ENCODE results near the gene ARNT2.

Gene ARNT2

GRCh38 chr15:80433836-80434235 lies 29.7 kb downstream of the ARNT2 start:
- no peak overlapping the region for H4K91ac ChIP-seq (ENCODE audit: low read length)
- no peak overlapping the region for H2AFZ ChIP-seq (ENCODE audit: low read depth, low read length)
- H3K9me3 ChIP-seq (ENCODE audit: control insufficient read depth, low read length), result no peaks in the 10 kb centered on the region
- no peak overlapping the region for H3K9ac ChIP-seq (ENCODE audit: low read length)
- no peak overlapping the region for H2BK120ac ChIP-seq (ENCODE audit: low read depth, low read length)
- no peak overlapping the region for H3K18ac ChIP-seq (ENCODE audit: low read depth in 1 of 2, low read length in 2 of 2)
- peaks cover 0 to 29% of the 10 kb centered on the region in 2 experiments for H3K27me3 ChIP-seq (ENCODE audit: control insufficient read depth in 1 of 2, insufficient read depth in 1 of 2, low read length in 2 of 2)
- H3K36me3 ChIP-seq (ENCODE audit: control insufficient read depth in 1 of 2, insufficient read depth in 2 of 2, low read depth in 1 of 2, low read length in 2 of 2), result no peaks in the 10 kb centered on the region
- peak overlapping the region; percentile 26 for H3K27ac ChIP-seq (ENCODE audit: low read length, poor library complexity, severe bottlenecking)
- H2BK15ac ChIP-seq (ENCODE audit: low read depth, poor library complexity, severe bottlenecking), result no peak overlapping the region
- no peak overlapping the region for H2AK5ac ChIP-seq (ENCODE audit: low read length, severe bottlenecking)
- H2BK5ac ChIP-seq (ENCODE audit: low read depth, low read length, poor library complexity, severe bottlenecking), result no peak overlapping the region
- no peak overlapping the region for H3K4me3 ChIP-seq (ENCODE audit: insufficient read depth in 1 of 2, low read depth in 1 of 2, low read length in 2 of 2)
- no peak overlapping the region for H2BK12ac ChIP-seq (ENCODE audit: low read length in 2 of 2)
- no peak overlapping the region for H4K8ac ChIP-seq (ENCODE audit: low read length)
- peak; percentile 15 for DNase-seq
- H3K4me2 ChIP-seq (ENCODE audit: low read length, poor library complexity, severe bottlenecking), result no peak overlapping the region
- peaks cover 38% of the 10 kb centered on the region for H3K79me1 ChIP-seq (replicated peaks; ENCODE audit: low read length, poor library complexity, severe bottlenecking)
- no peak overlapping the region for H3K14ac ChIP-seq (ENCODE audit: low read length in 2 of 2)
- no peak overlapping the region for H3K4ac ChIP-seq (ENCODE audit: low read depth in 1 of 2, low read length in 2 of 2)
- WGBS, result 59% methylated on average over 5 of the region's 5 CpGs
- peaks cover 31% of the 10 kb centered on the region for H3K4me1 ChIP-seq (ENCODE audit: control insufficient read depth, insufficient read depth, low read depth, low read length)
- H3K23ac ChIP-seq (ENCODE audit: low read length in 2 of 2), result peak overlapping the region in 1 of 2 experiments; percentile 19

- DNase-seq, result no peak
- WGBS, result 91% methylated on average over 13 of the region's 13 CpGs
- no peak overlapping the region for H4K91ac ChIP-seq (ENCODE audit: low read length)
- H2BK5ac ChIP-seq (ENCODE audit: low read depth, low read length, poor library complexity, severe bottlenecking), result no peak overlapping the region
- no peak overlapping the region for H2BK15ac ChIP-seq (ENCODE audit: low read depth, poor library complexity, severe bottlenecking)
- no peak overlapping the region for H2BK12ac ChIP-seq (ENCODE audit: low read length in 2 of 2)
- no peaks in the 10 kb centered on the region for H3K36me3 ChIP-seq (ENCODE audit: control insufficient read depth in 1 of 2, insufficient read depth in 2 of 2, low read depth in 1 of 2, low read length in 2 of 2)
- peak overlapping the region; percentile 70 for H2AK5ac ChIP-seq (ENCODE audit: low read length, severe bottlenecking)
- no peak overlapping the region for H2BK120ac ChIP-seq (ENCODE audit: low read depth, low read length)
- no peak overlapping the region for H3K9ac ChIP-seq (ENCODE audit: low read length)
- H3K27ac ChIP-seq (ENCODE audit: low read length, poor library complexity, severe bottlenecking), result no peak overlapping the region
- H3K27me3 ChIP-seq (ENCODE audit: control insufficient read depth in 1 of 2, insufficient read depth in 1 of 2, low read length in 2 of 2), result peaks cover 0 to 19% of the 10 kb centered on the region in 2 experiments
- H3K4me3 ChIP-seq (ENCODE audit: insufficient read depth in 1 of 2, low read depth in 1 of 2, low read length in 2 of 2), result no peak overlapping the region
- H3K23ac ChIP-seq (ENCODE audit: low read length in 2 of 2), result no peak overlapping the region
- no peak overlapping the region for H2AFZ ChIP-seq (ENCODE audit: low read depth, low read length)
- H3K4ac ChIP-seq (ENCODE audit: low read depth in 1 of 2, low read length in 2 of 2), result no peak overlapping the region
- peaks cover 31% of the 10 kb centered on the region for H3K4me1 ChIP-seq (ENCODE audit: control insufficient read depth, insufficient read depth, low read depth, low read length)
- peaks cover 32% of the 10 kb centered on the region for H3K79me1 ChIP-seq (replicated peaks; ENCODE audit: low read length, poor library complexity, severe bottlenecking)
- H3K4me2 ChIP-seq (ENCODE audit: low read length, poor library complexity, severe bottlenecking), result no peak overlapping the region
- H3K9me3 ChIP-seq (ENCODE audit: control insufficient read depth, low read length), result no peaks in the 10 kb centered on the region
- H3K18ac ChIP-seq (ENCODE audit: low read depth in 1 of 2, low read length in 2 of 2), result no peak overlapping the region
- H4K8ac ChIP-seq (ENCODE audit: low read length), result no peak overlapping the region
- H3K14ac ChIP-seq (ENCODE audit: low read length in 2 of 2), result no peak overlapping the region
Observed at GRCh38 chr15:80434926-80435720, 30.9 kb downstream of the ARNT2 start.

- no peak overlapping the region for H4K91ac ChIP-seq (ENCODE audit: low read length)
- no peak overlapping the region for H2AFZ ChIP-seq (ENCODE audit: low read depth, low read length)
- H2BK15ac ChIP-seq (ENCODE audit: low read depth, poor library complexity, severe bottlenecking), result no peak overlapping the region
- H3K4ac ChIP-seq (ENCODE audit: low read depth in 1 of 2, low read length in 2 of 2), result no peak overlapping the region
- no peak overlapping the region for H3K18ac ChIP-seq (ENCODE audit: low read depth in 1 of 2, low read length in 2 of 2)
- no peaks in the 10 kb centered on the region for H3K9me3 ChIP-seq (ENCODE audit: control insufficient read depth, low read length)
- no peak overlapping the region for H3K14ac ChIP-seq (ENCODE audit: low read length in 2 of 2)
- DNase-seq, result peak; percentile 26
- no peak overlapping the region for H2BK120ac ChIP-seq (ENCODE audit: low read depth, low read length)
- H3K4me2 ChIP-seq (ENCODE audit: low read length, poor library complexity, severe bottlenecking), result no peak overlapping the region
- no peak overlapping the region for H3K4me3 ChIP-seq (ENCODE audit: insufficient read depth in 1 of 2, low read depth in 1 of 2, low read length in 2 of 2)
- H3K27ac ChIP-seq (ENCODE audit: low read length, poor library complexity, severe bottlenecking), result peak overlapping the region; percentile 81
- 78% methylated on average over 13 of the region's 13 CpGs for WGBS
- H2AK5ac ChIP-seq (ENCODE audit: low read length, severe bottlenecking), result peak overlapping the region; percentile 24
- peaks cover 0 to 15% of the 10 kb centered on the region in 2 experiments for H3K27me3 ChIP-seq (ENCODE audit: control insufficient read depth in 1 of 2, insufficient read depth in 1 of 2, low read length in 2 of 2)
- no peak overlapping the region for H3K23ac ChIP-seq (ENCODE audit: low read length in 2 of 2)
- H3K4me1 ChIP-seq (ENCODE audit: control insufficient read depth, insufficient read depth, low read depth, low read length), result peaks cover 30% of the 10 kb centered on the region
- peaks cover 21% of the 10 kb centered on the region for H3K79me1 ChIP-seq (replicated peaks; ENCODE audit: low read length, poor library complexity, severe bottlenecking)
- H4K8ac ChIP-seq (ENCODE audit: low read length), result no peak overlapping the region
- H2BK12ac ChIP-seq (ENCODE audit: low read length in 2 of 2), result no peak overlapping the region
- H3K9ac ChIP-seq (ENCODE audit: low read length), result no peak overlapping the region
- no peak overlapping the region for H2BK5ac ChIP-seq (ENCODE audit: low read depth, low read length, poor library complexity, severe bottlenecking)
- H3K36me3 ChIP-seq (ENCODE audit: control insufficient read depth in 1 of 2, insufficient read depth in 2 of 2, low read depth in 1 of 2, low read length in 2 of 2), result no peaks in the 10 kb centered on the region
Observed at GRCh38 chr15:80436511-80437307, 32.5 kb downstream of the ARNT2 start.

- Histone ChIP-seq H2AFZ (ENCODE audit: low read depth, low read length) (no peak overlapping the region), H2BK120ac (ENCODE audit: low read depth, low read length) (no peak overlapping the region), H3K27ac (ENCODE audit: low read length, poor library complexity, severe bottlenecking) (peak overlapping the region; percentile 81), H3K4me3 (ENCODE audit: insufficient read depth in 1 of 2, low read depth in 1 of 2, low read length in 2 of 2) (no peak overlapping the region), H3K23ac (ENCODE audit: low read length in 2 of 2) (no peak overlapping the region), H2BK15ac (ENCODE audit: low read depth, poor library complexity, severe bottlenecking) (no peak overlapping the region), H3K4me1 (ENCODE audit: control insufficient read depth, insufficient read depth, low read depth, low read length) (peaks cover 28% of the 10 kb centered on the region), H3K36me3 (ENCODE audit: control insufficient read depth in 1 of 2, insufficient read depth in 2 of 2, low read depth in 1 of 2, low read length in 2 of 2) (no peaks in the 10 kb centered on the region), H3K27me3 (ENCODE audit: control insufficient read depth in 1 of 2, insufficient read depth in 1 of 2, low read length in 2 of 2) (peaks cover 0 to 22% of the 10 kb centered on the region in 2 experiments), H3K79me1 (replicated peaks; ENCODE audit: low read length, poor library complexity, severe bottlenecking) (peaks cover 23% of the 10 kb centered on the region), H2AK5ac (ENCODE audit: low read length, severe bottlenecking) (peak overlapping the region; percentile 65), H2BK5ac (ENCODE audit: low read depth, low read length, poor library complexity, severe bottlenecking) (no peak overlapping the region), H3K4ac (ENCODE audit: low read depth in 1 of 2, low read length in 2 of 2) (no peak overlapping the region), H3K9ac (ENCODE audit: low read length) (no peak overlapping the region), H2BK12ac (ENCODE audit: low read length in 2 of 2) (no peak overlapping the region), H4K8ac (ENCODE audit: low read length) (no peak overlapping the region), H3K9me3 (ENCODE audit: control insufficient read depth, low read length) (no peaks in the 10 kb centered on the region), H3K4me2 (ENCODE audit: low read length, poor library complexity, severe bottlenecking) (peak overlapping the region; percentile 2), H3K18ac (ENCODE audit: low read depth in 1 of 2, low read length in 2 of 2) (no peak overlapping the region), H4K91ac (ENCODE audit: low read length) (no peak overlapping the region), H3K14ac (ENCODE audit: low read length in 2 of 2) (no peak overlapping the region)
- DNase-seq, result no peak
- 66% methylated on average over 3 of the region's 6 CpGs for WGBS
Observed at GRCh38 chr15:80437334-80437891, 33.2 kb downstream of the ARNT2 start.

Data from mesenchymal stem cell (in vitro differentiated cells and primary cell).